CD4-positive, alpha-beta T cell treated with Interleukin-6 at 100 ng/mL for 8 hours (primary cell): ENCODE measurements around the gene RBP3.
"Not testable (repeated sequence)": the region's sequence is repeated elsewhere in the genome, so short reads cannot be mapped to it uniquely, and the experiment has no call there.

Experiments used
- DNase-seq: peaks from one replicate; pipeline ENCODE4 v3.0.0-alpha.2; 2020; ENCODE audit warnings: mixed read lengths, low spot score

The RBP3 gene

DNA sequence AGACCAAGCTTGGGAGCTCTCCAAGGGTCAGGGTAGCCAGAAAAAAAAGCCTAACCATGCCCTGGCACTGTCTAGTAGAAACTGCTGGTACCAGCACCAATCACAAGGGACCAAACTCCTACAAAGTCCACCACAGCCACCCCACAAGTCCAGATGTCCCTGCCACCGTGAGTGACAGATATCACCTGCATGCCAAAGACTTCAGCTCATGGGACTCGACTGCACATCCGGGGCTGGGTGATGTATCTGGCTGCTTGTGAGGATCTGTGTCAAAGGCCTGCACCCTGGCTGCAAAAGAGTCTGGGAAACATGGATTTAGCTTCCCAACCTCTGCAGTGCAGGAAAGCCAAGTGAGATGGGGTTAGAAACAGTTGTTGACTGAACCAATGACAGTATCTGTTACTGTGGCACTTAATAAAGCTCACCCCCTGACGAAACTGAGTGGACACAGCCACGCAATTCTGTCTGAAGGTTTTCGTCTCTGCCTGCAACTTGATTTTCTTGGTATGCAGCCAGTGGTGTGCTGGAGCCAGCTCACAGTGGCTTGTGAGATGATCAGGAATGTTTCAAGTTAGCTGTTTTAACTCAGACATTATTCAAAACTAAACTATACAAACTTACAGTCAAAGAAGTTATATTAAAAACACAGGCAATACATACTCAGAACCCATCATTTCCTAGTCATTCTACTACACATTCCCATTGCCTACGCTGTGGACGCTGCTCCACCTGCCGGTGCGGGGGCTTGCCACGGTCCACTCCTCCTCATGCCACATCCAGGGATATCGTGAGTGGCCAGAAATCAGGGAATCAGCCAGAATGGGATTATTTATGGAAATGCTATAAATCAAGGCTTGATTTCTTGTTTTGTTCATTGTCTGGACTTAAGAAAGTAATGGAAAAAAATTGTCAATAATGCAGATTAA is 26.7 kb downstream of the RBP3 start:
- no peak for DNase-seq

DNA sequence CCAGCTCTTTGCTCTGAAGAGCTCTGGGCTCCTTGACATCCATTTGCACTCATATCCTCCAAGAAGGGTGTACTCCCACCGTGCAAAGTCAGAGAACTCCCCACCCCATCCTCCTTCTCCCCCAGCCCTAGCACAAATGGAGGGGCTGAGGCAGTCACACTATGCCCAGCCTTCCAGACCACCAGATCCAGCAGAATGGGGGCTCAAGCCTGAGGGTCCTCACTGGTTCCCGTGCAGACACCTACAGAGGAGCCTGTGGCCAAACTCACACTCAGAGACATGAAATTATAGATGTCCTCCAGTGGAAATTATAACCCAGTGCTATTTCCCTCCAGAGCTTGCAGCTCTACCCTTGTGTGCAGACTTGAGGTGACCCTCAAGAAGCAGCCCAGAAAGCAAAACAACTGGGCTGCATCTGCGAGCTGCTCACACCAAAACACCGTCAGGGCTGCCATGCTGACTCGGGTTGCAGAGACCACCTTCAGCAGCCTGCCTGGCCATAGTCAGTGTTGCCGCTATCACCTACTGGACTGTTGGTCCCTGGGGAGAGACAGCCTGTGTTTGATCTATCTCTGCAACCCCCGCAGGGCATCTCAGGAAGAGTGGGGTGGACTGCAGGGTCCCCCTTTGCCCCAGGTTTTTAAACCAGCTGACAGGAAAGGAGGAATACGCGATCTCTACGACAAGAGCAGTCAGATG is 28.5 kb downstream of the RBP3 start:
- DNase-seq: no peak

DNA sequence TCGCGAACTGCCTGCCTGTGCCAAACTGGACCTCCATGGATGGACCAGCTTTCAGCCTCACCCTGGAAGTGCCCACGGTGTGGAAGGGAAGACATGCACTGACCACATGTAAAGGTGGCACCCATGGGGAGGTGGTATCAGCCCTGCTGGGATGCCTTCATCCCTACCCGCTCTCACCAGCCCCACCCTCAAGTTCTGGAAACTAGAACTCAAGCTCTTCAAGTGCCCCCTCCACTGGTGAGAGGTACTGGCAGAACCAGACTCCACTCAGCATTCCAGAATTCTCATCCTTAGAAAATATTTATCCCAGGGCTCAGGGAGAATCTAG is 30.0 kb downstream of the RBP3 start:
- no peak for DNase-seq

DNA sequence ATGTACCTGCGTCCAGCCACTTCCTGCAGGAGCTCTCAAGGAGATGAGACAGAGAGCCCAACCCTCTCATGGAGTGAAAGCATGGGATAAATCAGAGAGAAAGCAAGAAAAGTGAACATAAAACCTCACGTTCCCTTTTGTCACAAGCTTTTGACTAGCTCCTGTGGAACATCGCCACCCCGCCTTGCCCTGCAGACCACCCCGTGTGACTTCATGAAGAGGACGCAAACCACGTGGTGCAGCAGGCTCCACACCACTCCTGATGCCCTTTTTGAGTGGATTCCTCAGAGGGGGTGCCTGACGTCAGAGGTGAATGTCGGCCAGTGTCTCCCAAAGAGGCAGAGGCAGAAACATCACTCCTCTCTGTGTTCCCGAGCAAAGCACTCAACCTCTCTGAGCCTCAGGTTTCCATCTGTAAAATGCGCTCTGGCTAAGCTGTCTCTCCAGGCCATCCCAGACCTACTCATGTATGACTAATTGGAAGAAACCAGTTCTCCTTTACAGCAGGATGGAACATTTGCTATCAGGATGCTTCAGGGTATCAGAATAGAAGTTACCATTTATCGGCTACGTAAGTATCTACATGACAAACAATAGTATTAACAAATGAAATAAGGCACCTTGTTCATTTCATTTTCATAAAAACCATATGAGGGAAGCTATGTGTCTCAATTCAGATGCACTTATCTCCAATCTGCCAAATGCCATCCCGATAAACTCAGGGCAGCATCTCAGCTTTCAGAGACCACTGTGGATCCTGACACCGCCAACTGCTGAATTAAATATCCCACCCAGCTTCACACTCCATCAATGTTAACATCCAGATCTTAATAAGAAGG is 30.7 kb downstream of the RBP3 start:
- no peak for DNase-seq

DNA sequence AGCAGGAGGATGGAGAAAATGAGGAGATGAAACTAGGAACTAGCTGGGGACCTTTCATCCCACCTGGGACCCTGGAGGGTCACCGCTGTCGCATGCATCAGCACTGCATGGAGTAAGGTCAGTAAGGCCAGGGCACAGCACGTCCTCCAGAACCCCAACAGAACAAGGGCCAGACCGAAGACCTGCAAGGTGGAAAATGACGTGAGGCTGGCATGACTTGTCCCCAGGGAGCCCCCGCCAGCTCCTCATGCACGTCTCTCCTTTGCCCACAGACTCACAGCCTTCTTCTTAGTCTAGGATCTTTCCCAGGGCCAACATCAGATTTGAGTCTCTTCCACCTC is 31.3 kb downstream of the RBP3 start:
- no peak for DNase-seq

DNA sequence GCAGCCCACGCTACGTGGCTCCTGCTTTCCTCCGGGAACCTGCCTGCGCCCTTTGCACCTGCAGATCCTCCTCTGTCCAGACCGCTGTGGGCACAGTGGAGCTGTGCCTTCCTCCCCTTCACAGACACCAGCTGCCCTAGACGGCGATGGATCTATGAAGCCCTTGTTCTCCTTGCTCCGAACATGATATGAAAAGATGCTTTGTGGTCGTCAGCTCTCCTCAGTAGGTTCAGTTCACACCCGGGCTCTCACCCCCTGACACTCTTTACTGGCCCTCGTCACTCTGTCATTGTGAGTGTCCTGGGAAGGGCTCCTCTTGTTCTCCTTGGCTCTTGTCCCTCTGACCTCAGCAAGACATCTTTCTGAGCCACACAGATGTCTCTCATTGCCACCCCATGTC is 31.7 kb downstream of the RBP3 start:
- no peak for DNase-seq

DNA sequence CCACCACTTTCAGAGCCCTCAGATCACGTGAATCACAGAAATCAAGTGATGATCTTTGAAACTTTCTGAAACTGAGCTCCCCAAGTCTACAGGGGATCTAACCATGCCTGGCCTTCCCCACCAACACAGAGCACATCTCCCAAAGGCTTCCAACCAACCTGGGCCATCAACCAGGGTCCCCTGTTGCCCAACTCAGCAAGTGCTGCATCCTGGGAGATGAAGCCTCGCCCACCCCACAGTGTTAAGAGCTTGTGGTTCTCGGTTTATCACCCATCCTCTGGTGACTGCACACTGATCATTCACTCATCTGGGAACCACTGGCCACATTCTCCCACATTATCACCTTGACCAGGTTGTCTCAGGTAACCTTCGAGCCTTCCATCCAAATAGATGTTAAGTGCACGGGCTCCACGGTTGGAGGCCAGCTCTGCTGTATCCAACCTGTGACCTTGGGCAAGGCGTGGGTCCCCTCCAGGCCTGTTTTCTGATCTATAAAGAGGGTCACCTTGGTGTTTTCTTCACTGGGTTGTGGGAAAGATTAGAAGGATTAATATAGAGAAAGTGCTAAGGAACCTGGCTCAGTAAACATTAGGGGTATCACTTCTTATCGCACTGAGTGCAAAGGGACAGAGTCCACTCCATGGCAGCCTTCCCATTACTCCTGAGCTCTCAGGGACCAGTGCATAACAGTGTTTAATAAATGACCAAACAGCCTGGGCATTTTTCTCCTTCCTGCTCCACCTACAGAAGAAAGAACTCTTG is 32.4 kb downstream of the RBP3 start:
- DNase-seq: no peak

DNA sequence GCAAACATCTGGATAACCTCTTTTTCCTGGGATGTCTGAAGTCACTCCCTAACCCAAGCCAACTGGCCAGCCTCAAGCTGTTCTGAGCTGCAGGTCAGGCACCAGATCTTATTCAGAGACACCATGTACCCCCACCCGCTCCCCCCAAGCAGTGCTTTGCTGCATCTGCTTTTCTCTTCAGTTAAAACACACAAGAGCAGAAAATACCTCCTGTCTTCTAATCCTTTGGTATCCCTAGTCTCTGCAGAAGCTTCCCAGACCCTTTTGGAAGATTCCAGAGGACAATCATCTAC is 32.9 kb downstream of the RBP3 start:
- DNase-seq: no peak

DNA sequence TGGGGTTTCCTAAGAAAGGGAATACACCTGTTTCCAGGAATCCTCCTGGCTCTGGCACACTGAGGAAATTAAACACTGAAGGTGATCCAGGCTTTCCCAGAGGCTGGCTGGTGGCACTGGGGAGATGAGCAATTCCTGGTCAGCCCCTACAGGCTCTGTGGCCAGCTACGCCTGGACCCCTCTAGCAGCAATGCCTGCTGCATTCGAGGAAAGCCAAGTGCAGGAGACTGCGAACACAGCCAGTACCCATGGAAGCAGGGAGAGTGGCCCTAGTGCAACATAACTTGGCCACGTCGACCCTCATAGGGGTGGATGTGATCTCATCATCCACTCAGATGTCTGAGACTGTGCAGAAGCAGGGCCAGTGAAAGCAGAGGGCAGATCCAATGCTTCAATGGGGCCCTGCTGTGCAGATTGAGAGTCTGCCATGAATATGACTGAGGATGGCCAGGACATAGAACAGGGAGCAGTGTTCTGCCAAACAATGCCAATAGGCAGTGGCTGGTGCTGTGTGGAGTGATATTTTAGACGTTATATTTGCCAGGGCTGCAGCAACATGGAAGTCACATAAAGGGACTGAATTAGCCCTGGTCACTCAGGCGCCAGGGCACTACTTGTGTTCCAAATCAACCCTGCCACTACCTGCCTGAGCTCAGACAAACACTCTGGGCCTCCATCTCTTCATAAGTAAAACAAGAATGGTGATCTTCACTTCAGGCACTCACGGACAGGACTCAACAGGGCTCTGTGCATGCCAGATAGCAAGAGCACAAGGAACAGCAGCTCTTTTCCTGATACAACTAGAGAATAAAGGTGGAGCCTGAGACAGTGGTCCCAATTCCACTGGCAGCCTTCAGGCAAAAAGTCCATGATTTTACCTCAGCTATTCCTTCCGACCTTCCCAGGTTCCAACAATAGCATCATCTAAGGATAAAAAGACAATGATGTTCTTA is 33.5 kb downstream of the RBP3 start:
- no peak for DNase-seq

DNA sequence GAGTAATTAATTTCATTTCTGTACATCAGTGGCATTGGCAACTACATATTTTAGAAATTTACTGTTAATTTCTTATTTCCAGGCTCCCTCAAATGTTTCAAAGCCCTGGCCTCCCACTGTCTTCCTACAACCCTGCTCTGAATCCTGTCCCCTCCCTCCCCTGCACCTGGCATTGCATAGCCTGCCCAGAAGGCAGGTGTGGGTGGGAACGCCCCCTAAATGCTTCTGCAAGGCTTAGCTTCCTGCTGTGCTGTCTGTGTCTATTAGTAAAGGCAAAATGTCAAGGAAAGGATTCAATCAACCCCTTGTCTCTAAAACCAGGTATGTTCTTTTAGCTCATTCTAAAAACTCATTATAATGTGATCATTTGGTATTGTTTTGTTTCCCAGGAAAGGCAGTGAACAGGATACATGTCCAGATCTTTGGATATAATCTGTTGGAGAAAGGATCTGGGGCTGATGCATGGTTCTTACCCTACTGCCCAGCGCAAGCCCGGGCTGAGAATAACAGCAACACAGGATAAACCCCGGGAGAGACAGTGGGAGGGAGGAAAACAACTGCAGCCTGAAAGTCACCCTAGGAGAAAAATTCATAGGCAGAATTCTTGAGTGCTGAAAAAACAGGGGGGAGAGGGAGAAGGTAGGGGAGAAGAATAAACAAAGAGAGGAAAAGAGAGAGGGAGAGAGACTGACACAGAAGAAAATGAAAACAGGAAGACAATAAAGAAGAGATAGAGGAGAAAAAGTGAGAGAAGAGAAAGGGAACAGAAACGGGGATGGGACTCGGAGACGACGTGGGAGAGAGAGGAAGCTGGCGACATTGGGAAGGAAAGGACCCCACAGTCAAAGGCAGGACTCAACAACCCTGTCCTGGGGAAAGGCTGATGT is 35.3 kb downstream of the RBP3 start:
- no peak for DNase-seq

DNA sequence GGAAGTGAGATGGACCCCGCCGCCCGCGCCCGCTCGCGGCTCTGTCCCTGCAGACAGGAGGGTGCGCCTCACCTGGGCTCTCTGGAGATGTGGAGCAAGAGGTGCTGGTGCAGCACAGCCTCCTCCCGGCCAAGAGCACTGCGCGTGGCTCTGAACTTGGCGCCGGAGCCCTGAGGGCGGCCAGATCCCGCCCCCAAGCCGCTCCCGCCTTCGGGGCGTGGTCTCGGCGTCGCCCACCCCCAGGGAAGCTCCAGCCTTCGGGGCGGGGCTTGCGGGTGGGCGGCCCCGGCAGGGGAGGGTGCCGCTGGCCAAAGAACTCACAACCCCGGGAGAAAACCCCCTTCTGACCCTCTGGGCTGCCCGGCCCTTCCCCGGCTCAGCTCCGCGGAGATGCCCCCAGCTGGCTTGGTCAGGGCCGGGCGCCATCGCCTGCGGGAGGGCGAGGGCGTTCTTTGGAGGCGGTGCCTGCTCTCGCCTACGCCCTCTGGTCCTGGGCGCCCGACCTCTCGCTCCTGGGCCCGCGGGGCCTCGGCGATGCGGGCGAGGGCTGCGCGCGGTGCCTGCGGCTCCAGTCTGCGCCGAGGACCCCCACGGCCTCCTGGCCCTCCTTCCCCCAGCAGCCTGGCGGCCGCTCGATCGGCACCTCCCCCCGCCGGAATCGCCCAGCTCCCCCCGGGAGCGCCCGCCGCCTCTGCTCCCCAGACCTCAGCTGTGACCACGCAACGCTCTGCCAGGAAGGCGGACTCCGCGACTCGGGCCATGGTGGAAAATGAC is 36.2 kb downstream of the RBP3 start, which contains the start of gene ZNF488:
Gene ZNF488, minus strand, starts transcription at position 146 of the 774 bp plus-strand sequence. CDS start 15,464 bp downstream, outside the sequence.
- peak; percentile 66 for DNase-seq

DNA sequence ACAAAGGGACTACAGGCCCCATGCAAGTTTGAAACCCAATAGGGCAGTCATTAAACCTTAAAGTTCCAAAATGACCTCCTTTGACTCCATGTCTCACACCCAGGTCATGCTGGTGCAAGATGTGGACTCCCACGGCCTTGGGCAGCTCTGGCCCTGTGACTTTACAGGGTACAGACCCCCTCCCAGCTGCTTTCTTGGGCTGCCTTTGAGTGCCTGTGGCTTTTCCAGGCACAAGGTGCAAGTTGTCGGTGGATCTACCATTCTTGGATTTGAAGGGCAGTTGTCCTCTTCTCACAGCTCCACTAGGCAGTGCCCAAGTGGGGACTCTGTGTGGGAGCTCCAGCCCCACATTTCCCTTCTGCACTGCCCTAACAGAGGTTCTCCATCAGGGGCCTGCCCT is 37.9 kb downstream of the RBP3 start:
- DNase-seq: not testable (repeated sequence)

DNA sequence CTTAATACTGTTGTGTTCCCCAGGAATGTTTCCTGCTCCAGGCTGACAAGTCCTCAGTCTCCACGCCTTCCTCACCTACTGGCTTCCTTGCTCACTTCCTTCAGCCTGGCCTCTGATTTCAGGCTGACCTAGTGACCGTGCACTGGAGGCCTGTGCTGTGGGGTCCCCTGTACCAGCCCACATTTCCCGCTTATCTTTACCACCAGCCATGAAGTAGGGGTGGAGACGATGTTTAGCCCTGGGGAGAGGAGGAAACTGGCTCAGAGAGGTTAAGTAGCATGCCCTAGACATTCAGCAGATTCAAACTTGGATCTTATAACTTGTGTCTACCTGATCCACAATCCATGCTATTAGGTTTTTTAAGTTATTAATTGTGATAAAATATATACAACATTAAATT is 40.7 kb downstream of the RBP3 start:
- DNase-seq: no peak

DNA sequence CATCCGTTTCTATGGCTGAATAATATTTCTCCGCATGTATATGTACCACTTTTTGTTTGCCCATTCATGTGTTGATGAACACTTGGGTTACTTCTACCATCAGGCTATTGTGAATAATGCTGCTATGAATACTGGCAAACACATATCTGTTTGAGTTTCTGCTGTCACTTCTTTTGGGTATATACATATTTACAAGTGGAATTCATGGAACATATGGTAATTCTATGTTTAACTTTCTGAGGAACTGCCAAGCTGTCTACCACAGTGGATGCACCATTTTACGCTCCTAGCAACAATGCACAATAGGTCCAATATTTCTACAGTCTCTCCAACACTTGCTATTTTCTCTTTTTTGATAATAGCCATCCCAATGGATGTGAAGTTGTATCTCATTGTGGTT is 41.5 kb downstream of the RBP3 start:
- DNase-seq: no peak

DNA sequence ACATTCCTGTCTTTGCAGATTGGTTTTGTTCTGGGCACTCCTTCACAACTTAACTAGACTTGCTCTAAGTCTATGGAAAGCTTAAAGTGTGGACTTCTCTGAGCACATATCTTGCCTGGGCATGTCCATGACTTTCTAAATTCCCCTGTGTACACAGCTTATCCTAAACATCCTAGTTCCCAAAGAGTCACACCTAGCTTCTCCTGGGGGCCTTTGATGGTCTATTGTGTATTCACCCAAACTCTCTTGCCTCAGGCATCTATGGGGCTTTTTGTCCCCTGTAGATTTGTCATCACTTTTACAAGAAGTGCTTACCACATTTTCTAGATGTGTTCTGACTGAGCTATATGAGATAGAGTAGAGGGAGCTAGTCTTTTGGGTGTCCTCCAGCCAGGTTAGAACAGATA is 48.2 kb downstream of the RBP3 start:
- no peak for DNase-seq

DNA sequence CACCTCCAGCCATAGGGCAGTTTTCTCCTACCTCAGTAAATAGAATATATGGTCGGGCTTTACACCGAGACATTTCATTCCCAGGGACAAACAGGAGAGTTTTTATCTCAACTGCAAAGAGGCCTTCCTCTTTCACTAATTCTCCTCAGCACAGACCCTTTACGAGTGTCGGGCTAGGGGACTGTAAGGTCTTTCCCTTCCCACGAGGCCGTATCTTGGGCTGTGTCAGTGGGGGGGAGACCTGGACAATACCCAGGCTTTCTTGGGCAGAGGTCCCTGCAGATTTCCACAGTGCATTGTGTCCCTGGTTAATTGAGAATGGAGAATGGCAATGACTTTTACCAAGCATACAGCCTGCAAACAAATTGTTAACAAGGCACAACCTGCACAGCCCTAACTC is 49.1 kb downstream of the RBP3 start:
- no peak for DNase-seq

DNA sequence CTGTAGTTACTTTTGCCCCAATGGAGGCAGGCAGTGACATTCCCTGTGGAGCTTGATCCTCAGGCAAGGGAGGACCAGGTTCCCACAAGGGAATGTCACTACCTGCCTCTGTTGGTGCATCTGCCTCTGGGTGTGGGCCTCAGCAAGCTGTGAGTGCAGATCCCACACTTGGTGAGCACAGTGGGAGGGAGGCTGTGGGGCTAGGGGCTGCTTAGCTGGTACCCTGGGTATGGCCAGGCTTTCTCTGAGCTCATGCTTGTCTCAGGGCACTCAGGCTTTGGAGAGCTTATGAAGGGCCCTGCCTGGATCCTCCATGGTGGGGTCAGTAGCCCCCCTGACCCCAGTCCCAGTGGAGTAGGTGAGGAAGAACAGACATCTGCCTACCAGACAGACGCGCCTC is 52.1 kb downstream of the RBP3 start:
- DNase-seq: no peak

DNA sequence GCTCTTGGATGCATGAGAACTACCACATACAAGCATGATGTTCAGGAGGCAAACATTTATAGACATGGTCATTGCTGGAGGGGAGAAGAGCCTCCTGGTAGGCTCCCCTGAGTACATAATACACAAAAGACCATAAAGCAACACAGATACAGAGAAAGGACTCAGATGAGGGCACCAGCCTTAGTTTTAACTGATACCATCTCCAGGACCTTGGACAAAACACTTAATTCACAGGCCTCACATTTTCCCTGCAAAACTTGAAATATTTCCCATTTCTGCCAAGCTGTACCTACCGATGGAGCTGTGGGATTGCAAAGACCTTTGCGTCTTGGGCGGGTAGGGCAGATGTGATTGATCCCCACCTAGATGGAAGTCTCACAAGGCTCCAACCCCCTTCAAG is 52.6 kb downstream of the RBP3 start:
- DNase-seq: no peak

DNA sequence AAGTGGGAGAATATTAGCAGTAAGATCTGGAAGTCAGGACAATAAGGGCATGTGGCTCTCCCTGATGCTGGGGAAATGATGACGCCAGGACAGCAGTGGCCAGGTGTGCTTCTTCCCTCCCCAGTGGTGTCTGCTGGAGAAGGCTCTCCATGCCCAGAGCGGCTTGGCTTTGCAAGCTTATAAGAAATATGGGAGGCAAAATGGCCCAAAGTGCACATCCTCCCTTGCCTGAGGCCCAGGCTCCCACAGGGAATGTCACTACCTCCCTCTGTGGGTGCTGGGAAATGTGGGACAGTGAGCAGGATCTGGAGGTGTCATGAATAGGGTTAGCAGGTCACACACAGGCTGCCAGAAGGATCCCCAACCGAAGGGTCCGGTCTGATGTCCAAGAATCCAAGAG is 53.0 kb downstream of the RBP3 start:
- DNase-seq: no peak
